ENCODE results near the gene CEP63. TPM values are rescaled to one million over a fixed set of nuclear protein-coding genes. Genes with fewer than 3 reads are reported as not detected.

The CEP63 gene
- total RNA-seq, 1 donor from 2014 or later = 26.3 TPM

DNA sequence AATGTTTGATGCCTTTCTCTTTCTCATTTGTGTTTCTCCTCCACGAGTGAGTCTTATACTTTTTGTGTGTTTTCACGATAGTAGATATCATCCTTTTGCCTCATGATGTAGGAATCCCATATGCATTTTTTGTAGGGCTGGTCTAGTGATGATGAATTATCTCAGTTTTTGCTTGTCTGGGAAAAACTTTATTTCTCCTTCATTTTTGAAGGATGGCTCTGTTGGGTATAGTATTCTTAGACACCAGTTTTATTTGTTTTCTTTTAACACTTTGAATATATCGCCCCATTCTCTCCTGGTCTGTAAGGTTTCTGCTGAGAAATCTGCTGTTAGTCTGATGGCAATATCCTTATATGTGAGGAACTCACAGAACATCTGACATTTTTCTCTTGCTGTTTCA is 18.3 kb downstream of the CEP63 start:
- Mint-ChIP-seq H3K4me3 (ENCODE audit: unreplicated experiment) (no peak overlapping the region), H3K27ac (ENCODE audit: unreplicated experiment) (no peak overlapping the region), H3K27me3 (ENCODE audit: unreplicated experiment) (no peaks in the 10 kb centered on the region), H3K9me3 (ENCODE audit: unreplicated experiment) (peaks cover 48% of the 10 kb centered on the region), H3K36me3 (ENCODE audit: unreplicated experiment) (peaks cover 56% of the 10 kb centered on the region), H3K4me1 (ENCODE audit: unreplicated experiment) (peaks cover 18% of the 10 kb centered on the region)
- DNase-seq (ENCODE audit: extremely low spot score, unreplicated experiment) = no peak
- TF ChIP-seq, protein P1, sequence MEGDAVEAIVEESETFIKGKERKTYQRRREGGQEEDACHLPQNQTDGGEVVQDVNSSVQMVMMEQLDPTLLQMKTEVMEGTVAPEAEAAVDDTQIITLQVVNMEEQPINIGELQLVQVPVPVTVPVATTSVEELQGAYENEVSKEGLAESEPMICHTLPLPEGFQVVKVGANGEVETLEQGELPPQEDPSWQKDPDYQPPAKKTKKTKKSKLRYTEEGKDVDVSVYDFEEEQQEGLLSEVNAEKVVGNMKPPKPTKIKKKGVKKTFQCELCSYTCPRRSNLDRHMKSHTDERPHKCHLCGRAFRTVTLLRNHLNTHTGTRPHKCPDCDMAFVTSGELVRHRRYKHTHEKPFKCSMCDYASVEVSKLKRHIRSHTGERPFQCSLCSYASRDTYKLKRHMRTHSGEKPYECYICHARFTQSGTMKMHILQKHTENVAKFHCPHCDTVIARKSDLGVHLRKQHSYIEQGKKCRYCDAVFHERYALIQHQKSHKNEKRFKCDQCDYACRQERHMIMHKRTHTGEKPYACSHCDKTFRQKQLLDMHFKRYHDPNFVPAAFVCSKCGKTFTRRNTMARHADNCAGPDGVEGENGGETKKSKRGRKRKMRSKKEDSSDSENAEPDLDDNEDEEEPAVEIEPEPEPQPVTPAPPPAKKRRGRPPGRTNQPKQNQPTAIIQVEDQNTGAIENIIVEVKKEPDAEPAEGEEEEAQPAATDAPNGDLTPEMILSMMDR (IDR thresholded peaks at IDR 0.05) = no peak

- H3K27ac Mint-ChIP-seq (ENCODE audit: unreplicated experiment) = no peak overlapping the region
- no peak overlapping the region for H3K4me3 Mint-ChIP-seq (ENCODE audit: unreplicated experiment)
- TF ChIP-seq, protein P1 (IDR thresholded peaks at IDR 0.05) = no peak
- DNase-seq (ENCODE audit: extremely low spot score, unreplicated experiment) = no peak
- H3K9me3 Mint-ChIP-seq (ENCODE audit: unreplicated experiment) = peaks cover 47% of the 10 kb centered on the region
- no peaks in the 10 kb centered on the region for H3K27me3 Mint-ChIP-seq (ENCODE audit: unreplicated experiment)
- peaks cover 18% of the 10 kb centered on the region for H3K4me1 Mint-ChIP-seq (ENCODE audit: unreplicated experiment)
- H3K36me3 Mint-ChIP-seq (ENCODE audit: unreplicated experiment) = peaks cover 61% of the 10 kb centered on the region
These were observed 19.6 kb downstream of the CEP63 start for GRCh38 chr3:134505485-134505884.

DNA sequence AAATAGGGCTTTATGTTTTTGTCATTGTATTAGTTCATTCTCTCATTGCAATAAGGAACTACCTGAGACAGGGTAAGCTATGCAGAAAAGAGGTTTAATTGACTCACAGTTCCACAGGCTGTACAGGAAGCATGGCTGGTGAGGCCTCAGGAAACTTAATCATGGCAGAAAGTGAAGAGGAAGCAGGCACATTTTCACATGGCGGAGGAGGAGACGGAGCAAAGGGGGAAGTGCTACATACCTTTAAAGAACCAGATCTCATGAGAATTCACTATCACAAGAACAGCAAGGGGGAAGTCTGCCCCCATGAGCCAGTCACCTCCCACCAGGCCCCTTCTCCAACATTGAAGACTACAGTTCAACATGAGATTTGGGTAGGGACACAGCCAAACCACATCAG is 25.6 kb downstream of the CEP63 start:
- TF ChIP-seq, protein P1 (IDR thresholded peaks at IDR 0.05) = no peak
- H3K36me3 Mint-ChIP-seq (ENCODE audit: unreplicated experiment) = peaks cover 26% of the 10 kb centered on the region
- H3K9me3 Mint-ChIP-seq (ENCODE audit: unreplicated experiment) = no peaks in the 10 kb centered on the region
- H3K4me1 Mint-ChIP-seq (ENCODE audit: unreplicated experiment) = peaks cover 19% of the 10 kb centered on the region
- no peak overlapping the region for H3K27ac Mint-ChIP-seq (ENCODE audit: unreplicated experiment)
- H3K4me3 Mint-ChIP-seq (ENCODE audit: unreplicated experiment) = no peak overlapping the region
- H3K27me3 Mint-ChIP-seq (ENCODE audit: unreplicated experiment) = no peaks in the 10 kb centered on the region
- no peak for DNase-seq (ENCODE audit: extremely low spot score, unreplicated experiment)

GRCh38 chr3:134516905-134517304 is 31.0 kb downstream of the CEP63 start:
- Mint-ChIP-seq H3K9me3 (ENCODE audit: unreplicated experiment) (peaks cover 3% of the 10 kb centered on the region), H3K4me1 (ENCODE audit: unreplicated experiment) (peaks cover 41% of the 10 kb centered on the region), H3K4me3 (ENCODE audit: unreplicated experiment) (peak overlapping the region; percentile 28), H3K36me3 (ENCODE audit: unreplicated experiment) (peaks cover 7% of the 10 kb centered on the region), H3K27me3 (ENCODE audit: unreplicated experiment) (no peaks in the 10 kb centered on the region), H3K27ac (ENCODE audit: unreplicated experiment) (peak overlapping the region; percentile 96)
- TF ChIP-seq, protein P1 (IDR thresholded peaks at IDR 0.05) = no peak
- DNase-seq (ENCODE audit: extremely low spot score, unreplicated experiment) = no peak

GRCh38 chr3:134517791-134518190 is 31.9 kb downstream of the CEP63 start:
- Mint-ChIP-seq H3K4me1 (ENCODE audit: unreplicated experiment) (peaks cover 44% of the 10 kb centered on the region), H3K27me3 (ENCODE audit: unreplicated experiment) (no peaks in the 10 kb centered on the region), H3K9me3 (ENCODE audit: unreplicated experiment) (peaks cover 4% of the 10 kb centered on the region), H3K27ac (ENCODE audit: unreplicated experiment) (peak overlapping the region; percentile 96), H3K36me3 (ENCODE audit: unreplicated experiment) (peaks cover 10% of the 10 kb centered on the region), H3K4me3 (ENCODE audit: unreplicated experiment) (peak overlapping the region; percentile 59)
- no peak for DNase-seq (ENCODE audit: extremely low spot score, unreplicated experiment)
- TF ChIP-seq, protein P1 (IDR thresholded peaks at IDR 0.05) = no peak

Data from osteocyte (in vitro differentiated cells).